Cardiac muscle cell (in vitro differentiated cells and primary cell): ENCODE measurements around the gene IL18RAP. TPM values are rescaled to one million over a fixed set of nuclear protein-coding genes. Genes with fewer than 3 reads are reported as not detected.

Experiments
- DNase-seq, 2 donors: peaks; one replicate each; pipeline versions ENCODE4 v3.0.0 to v3.0.0-alpha.2; 2010 to 2017; ENCODE audit warnings: low read depth in 1 of 2, low spot score in 1 of 2
- H3K27ac ChIP-seq: fragments of 200-600 bp; sonication (generic); 2 replicates; pipeline ENCODE4 v1.5.1; 2016
- H3K27me3 ChIP-seq: fragments of 200-600 bp; sonication (generic); 2 replicates; pipeline ENCODE4 v1.6.0; 2016; ENCODE audit warnings: control low read depth
- H3K36me3 ChIP-seq: fragments of 200-600 bp; sonication (generic); 2 replicates; pipeline ENCODE4 v1.5.1; 2016; ENCODE audit warnings: control low read depth
- H3K4me1 ChIP-seq: fragments of 200-600 bp; sonication (generic); 2 replicates; pipeline ENCODE4 v1.8.1; 2017; ENCODE audit warnings: low read depth, mild to moderate bottlenecking, mixed run types
- H3K4me3 ChIP-seq: fragments of 200-600 bp; sonication (generic); 2 replicates; pipeline ENCODE4 v1.5.1; 2016; ENCODE audit warnings: mild to moderate bottlenecking
- H3K9me3 ChIP-seq: fragments of 200-600 bp; sonication (generic); 2 replicates; pipeline ENCODE4 v1.5.1; 2017; ENCODE audit warnings: low read depth, mild to moderate bottlenecking, control low read depth
- polyA plus RNA-seq: library from polyadenylated mRNA; unstranded; fragments of >200 nt; fragmentation: Nextera tagmentation; extraction: Ambion mirVana; gene quantifications from 2 replicates; pipeline ENCODE4 v1.2.1, GENCODE V29; 2016
- total RNA-seq: library from RNA; depleted of rRNA; stranded (reverse); fragments of >200 nt; gene quantifications from 2 replicates; pipeline ENCODE4 v1.2.3, GENCODE V29; 2016
- TF ChIP-seq, protein P1 (sequence below): IDR thresholded peaks from 2 replicates; pipeline ENCODE4 v1.5.1; 2012; ENCODE audit warnings: low read depth, mild to moderate bottlenecking, low read length

IL18RAP gene
- total and polyA plus RNA-seq, 2 experiments from 2014 or later: 0.09 TPM; not detected in 1

DNA sequence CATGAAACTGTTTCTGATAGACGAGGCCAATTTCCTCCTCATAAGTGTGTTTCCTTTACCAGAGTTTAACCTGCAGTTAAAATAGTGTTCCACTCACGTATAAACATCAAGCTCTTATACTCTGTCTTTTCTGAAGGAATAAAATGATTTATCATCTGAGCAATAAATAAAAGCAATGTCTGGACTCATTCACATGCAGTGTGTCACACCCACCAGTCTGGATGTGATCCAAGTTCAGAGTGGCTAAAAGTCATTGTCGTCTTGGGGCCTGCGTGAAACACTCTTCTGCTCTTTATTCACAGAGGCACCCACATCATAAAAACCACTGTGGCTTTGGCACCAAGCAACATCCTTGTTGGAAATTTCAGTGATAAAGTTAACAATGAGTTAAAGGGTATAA, 30.5 kb downstream of the IL18RAP start:
- no peaks in the 10 kb centered on the region for H3K36me3 ChIP-seq
- H3K27ac ChIP-seq: no peak overlapping the region
- TF ChIP-seq, protein P1, sequence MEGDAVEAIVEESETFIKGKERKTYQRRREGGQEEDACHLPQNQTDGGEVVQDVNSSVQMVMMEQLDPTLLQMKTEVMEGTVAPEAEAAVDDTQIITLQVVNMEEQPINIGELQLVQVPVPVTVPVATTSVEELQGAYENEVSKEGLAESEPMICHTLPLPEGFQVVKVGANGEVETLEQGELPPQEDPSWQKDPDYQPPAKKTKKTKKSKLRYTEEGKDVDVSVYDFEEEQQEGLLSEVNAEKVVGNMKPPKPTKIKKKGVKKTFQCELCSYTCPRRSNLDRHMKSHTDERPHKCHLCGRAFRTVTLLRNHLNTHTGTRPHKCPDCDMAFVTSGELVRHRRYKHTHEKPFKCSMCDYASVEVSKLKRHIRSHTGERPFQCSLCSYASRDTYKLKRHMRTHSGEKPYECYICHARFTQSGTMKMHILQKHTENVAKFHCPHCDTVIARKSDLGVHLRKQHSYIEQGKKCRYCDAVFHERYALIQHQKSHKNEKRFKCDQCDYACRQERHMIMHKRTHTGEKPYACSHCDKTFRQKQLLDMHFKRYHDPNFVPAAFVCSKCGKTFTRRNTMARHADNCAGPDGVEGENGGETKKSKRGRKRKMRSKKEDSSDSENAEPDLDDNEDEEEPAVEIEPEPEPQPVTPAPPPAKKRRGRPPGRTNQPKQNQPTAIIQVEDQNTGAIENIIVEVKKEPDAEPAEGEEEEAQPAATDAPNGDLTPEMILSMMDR: no peak
- no peak for DNase-seq
- no peaks in the 10 kb centered on the region for H3K9me3 ChIP-seq
- no peak overlapping the region for H3K4me3 ChIP-seq
- H3K27me3 ChIP-seq: peaks cover 5% of the 10 kb centered on the region
- H3K4me1 ChIP-seq: no peaks in the 10 kb centered on the region

DNA sequence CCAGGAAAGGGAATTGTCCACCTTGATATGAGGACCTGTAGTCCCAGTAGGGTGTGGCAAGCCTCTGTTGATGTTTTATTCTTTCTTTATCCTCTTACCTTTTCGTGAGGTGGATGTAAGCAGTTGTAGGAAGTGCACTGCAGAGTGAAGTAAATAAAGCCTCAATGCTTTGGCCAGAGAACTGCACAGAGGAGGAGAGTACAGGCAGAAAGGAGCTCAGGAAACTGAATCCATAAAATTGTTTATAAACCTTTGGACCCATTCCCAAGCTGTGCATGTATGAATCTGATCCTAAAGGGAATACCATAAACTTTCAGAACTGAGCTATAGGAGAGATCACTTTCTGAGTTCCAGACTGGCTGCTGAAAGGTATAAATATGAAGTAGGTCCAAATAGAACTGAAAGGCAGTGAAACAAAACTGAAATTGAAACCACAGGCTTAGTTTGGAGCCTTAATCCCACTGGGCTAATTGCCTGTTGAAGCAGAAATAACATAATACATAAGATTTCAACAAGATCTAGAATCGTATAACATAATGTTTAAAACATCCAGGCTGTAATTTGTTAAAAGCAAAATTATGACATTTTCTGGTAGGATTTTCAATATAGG, 32.2 kb downstream of the IL18RAP start:
- Histone ChIP-seq H3K36me3 (no peaks in the 10 kb centered on the region), H3K4me3 (no peak overlapping the region), H3K4me1 (no peaks in the 10 kb centered on the region), H3K9me3 (no peaks in the 10 kb centered on the region), H3K27me3 (peaks cover 5% of the 10 kb centered on the region), H3K27ac (no peak overlapping the region)
- TF ChIP-seq, protein P1: no peak
- DNase-seq: no peak

DNA sequence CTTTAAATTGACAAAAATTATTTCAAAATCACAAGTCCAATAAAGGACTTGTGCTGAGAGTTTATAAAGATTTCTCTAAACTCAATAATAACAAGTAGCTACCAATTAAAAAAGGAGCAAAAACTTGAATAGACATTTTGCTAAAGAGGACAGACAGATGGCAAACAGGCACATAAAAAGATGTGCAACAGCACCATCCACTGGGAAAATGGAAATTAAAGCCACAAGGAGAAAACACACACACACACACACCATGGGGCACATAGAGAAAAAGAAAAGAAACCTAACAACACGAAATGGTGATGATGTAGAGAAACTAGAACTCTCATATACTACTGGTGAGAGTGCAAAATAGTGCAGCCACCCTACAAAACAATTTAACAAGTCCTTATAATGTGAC, 37.5 kb downstream of the IL18RAP start:
- no peak overlapping the region for H3K27ac ChIP-seq
- no peaks in the 10 kb centered on the region for H3K36me3 ChIP-seq
- no peaks in the 10 kb centered on the region for H3K9me3 ChIP-seq
- no peaks in the 10 kb centered on the region for H3K4me1 ChIP-seq
- TF ChIP-seq, protein P1: no peak
- peaks cover 3% of the 10 kb centered on the region for H3K27me3 ChIP-seq
- no peak overlapping the region for H3K4me3 ChIP-seq
- DNase-seq: no peak

DNA sequence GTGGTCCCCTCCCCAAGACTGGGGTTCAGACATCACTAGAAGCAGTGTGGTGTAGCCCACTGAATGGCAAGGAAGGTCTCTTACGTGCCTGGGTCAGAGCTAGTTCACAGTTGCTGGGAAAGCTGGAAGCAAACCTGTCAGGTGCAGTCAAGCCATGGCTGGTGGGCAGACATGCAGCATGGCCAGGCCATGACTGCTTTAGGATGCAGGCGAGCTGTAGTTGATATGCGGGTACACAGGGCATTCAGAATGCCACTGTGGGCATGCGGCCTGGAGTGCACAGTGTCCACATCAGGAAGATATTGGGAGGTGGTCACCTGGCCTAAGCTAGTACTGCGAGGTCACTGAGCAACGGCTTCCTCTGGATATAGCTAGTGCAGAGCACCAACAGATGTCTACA, 38.2 kb downstream of the IL18RAP start:
- Histone ChIP-seq H3K27me3 (peaks cover 3% of the 10 kb centered on the region), H3K36me3 (no peaks in the 10 kb centered on the region), H3K4me1 (no peaks in the 10 kb centered on the region), H3K4me3 (no peak overlapping the region), H3K27ac (no peak overlapping the region), H3K9me3 (no peaks in the 10 kb centered on the region)
- DNase-seq: no peak
- TF ChIP-seq, protein P1: no peak

DNA sequence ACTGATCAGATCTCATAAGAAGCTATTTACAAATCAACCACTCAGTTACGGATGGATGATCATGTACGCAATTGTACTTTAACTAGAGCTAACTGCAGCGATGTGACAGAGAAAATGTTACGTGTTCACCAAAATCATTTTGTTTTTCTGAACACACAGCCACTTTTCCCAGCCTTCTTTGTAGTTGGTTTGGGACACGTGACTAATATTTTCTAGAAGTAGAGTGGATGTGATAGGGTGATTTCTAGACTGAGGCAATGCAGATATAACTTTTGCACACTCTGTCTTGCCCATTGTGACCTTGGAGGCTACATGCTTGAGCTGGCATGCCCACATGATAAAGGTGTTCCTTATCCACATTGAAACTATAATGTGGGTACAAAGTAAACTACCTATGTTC, 40.2 kb downstream of the IL18RAP start:
- no peaks in the 10 kb centered on the region for H3K9me3 ChIP-seq
- DNase-seq: no peak
- H3K27me3 ChIP-seq: peaks cover 3% of the 10 kb centered on the region
- H3K4me3 ChIP-seq: no peak overlapping the region
- H3K27ac ChIP-seq: no peak overlapping the region
- TF ChIP-seq, protein P1: no peak
- no peaks in the 10 kb centered on the region for H3K36me3 ChIP-seq
- no peaks in the 10 kb centered on the region for H3K4me1 ChIP-seq
